Measurements from ENCODE around the gene NCCRP1.

- TF ChIP-seq, protein P1, sequence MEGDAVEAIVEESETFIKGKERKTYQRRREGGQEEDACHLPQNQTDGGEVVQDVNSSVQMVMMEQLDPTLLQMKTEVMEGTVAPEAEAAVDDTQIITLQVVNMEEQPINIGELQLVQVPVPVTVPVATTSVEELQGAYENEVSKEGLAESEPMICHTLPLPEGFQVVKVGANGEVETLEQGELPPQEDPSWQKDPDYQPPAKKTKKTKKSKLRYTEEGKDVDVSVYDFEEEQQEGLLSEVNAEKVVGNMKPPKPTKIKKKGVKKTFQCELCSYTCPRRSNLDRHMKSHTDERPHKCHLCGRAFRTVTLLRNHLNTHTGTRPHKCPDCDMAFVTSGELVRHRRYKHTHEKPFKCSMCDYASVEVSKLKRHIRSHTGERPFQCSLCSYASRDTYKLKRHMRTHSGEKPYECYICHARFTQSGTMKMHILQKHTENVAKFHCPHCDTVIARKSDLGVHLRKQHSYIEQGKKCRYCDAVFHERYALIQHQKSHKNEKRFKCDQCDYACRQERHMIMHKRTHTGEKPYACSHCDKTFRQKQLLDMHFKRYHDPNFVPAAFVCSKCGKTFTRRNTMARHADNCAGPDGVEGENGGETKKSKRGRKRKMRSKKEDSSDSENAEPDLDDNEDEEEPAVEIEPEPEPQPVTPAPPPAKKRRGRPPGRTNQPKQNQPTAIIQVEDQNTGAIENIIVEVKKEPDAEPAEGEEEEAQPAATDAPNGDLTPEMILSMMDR (IDR thresholded peaks at IDR 0.05), result no peak
- no peak for TF ChIP-seq POLR2A (IDR thresholded peaks at IDR 0.05)
These were observed 17.0 kb upstream of the NCCRP1 start for GRCh38 chr19:39179754-39180153.
